Central memory CD4-positive, alpha-beta T cell (primary cell): ENCODE measurements around the gene PAX3.
"Not testable (repeated sequence)": the region's sequence is repeated elsewhere in the genome, so short reads cannot be mapped to it uniquely, and the experiment has no call there.

Experiments
- DNase-seq: peaks from one replicate; pipeline ENCODE4 v3.0.0; 2022

Gene PAX3

GRCh38 chr2:222212571-222212970 lies 86.2 kb downstream of the PAX3 start:
- DNase-seq = no peak

GRCh38 chr2:222208010-222208690 lies 90.6 kb downstream of the PAX3 start:
- DNase-seq = no peak

GRCh38 chr2:222205136-222205535 lies 93.7 kb downstream of the PAX3 start:
- no peak for DNase-seq

GRCh38 chr2:222203041-222203440 lies 95.8 kb downstream of the PAX3 start:
- no peak for DNase-seq

GRCh38 chr2:222196159-222196558 lies 102.6 kb downstream of the PAX3 start:
- no peak for DNase-seq

GRCh38 chr2:222194669-222195068 lies 104.1 kb downstream of the PAX3 start:
- DNase-seq = no peak

- no peak for DNase-seq
Measured at GRCh38 chr2:222193328-222193983, 105.3 kb downstream of the PAX3 start.

GRCh38 chr2:222180619-222181018 lies 118.2 kb downstream of the PAX3 start:
- no peak for DNase-seq

- no peak for DNase-seq
Measured at GRCh38 chr2:222179592-222179991, 119.2 kb downstream of the PAX3 start.

- DNase-seq = no peak
Measured at GRCh38 chr2:222178450-222178849, 120.3 kb downstream of the PAX3 start.

GRCh38 chr2:222176890-222177289 lies 121.9 kb downstream of the PAX3 start:
- DNase-seq = no peak

- DNase-seq = no peak
Measured at GRCh38 chr2:222174450-222174849, 124.3 kb downstream of the PAX3 start.

GRCh38 chr2:222169346-222169745 lies 129.5 kb downstream of the PAX3 start:
- DNase-seq = no peak

- DNase-seq = no peak
Measured at GRCh38 chr2:222167762-222168161, 131.0 kb downstream of the PAX3 start.

- no peak for DNase-seq
Measured at GRCh38 chr2:222160944-222161343, 137.9 kb downstream of the PAX3 start.

- DNase-seq = no peak
Measured at GRCh38 chr2:222160125-222160524, 138.7 kb downstream of the PAX3 start.

GRCh38 chr2:222159221-222159620 lies 139.6 kb downstream of the PAX3 start:
- DNase-seq = no peak

- DNase-seq = not testable (repeated sequence)
Measured at GRCh38 chr2:222155003-222155664, 143.7 kb downstream of the PAX3 start.
